Panc1 (cell line): ENCODE results near the gene GTPBP1. TPM values are rescaled to one million over a fixed set of nuclear protein-coding genes. Genes with fewer than 3 reads are reported as not detected.
A peak's percentile ranks its signal among the peaks of the same experiment; 100 is the strongest.

Source experiments
- ATAC-seq: fragments of 200-7000 bp; cut with Tn5 transposase; 2 replicates; pipeline ENCODE4 v1.9.1; 2020; ENCODE audit warnings: mild to moderate bottlenecking, moderate library complexity
- BruUV-seq: library from RNA; stranded (reverse); fragments of 400-500 nt; replicated peaks from 2 replicates; lab custom pipeline; 2021; lab: Mats Ljungman, UMichigan
- CTCF ChIA-PET: fragments of 300-600 bp; sonication (Branson Sonifier 250); formaldehyde crosslinking; loops from one replicate; lab custom pipeline; 2022; ENCODE audit warnings: antibody characterized with exemption; lab: Charles Lee
- POLR2A ChIA-PET: fragments of 300-600 bp; sonication (Branson Sonifier 250); formaldehyde crosslinking; loops from one replicate; lab custom pipeline; 2022; ENCODE audit warnings: antibody characterized with exemption; lab: Charles Lee
- DNase-seq: peaks from one replicate; pipeline ENCODE4 v3.0.0-alpha.2; 2010; ENCODE audit warnings: low read depth, low spot score
- H3K27ac ChIP-seq: 2 replicates; pipeline ENCODE4 v1.5.1; 2011; ENCODE audit warnings: mild to moderate bottlenecking, low read length, inconsistent platforms
- H3K27me3 ChIP-seq: fragments of 200-500 bp; sonication (Bioruptor generic); 2 replicates; pipeline ENCODE4 v1.6.0; 2014; ENCODE audit warnings: low read length, inconsistent platforms; ENCODE audit not compliant: control insufficient read depth, insufficient read depth
- H3K36me3 ChIP-seq: fragments of 200-500 bp; sonication (Bioruptor generic); 2 replicates; pipeline ENCODE4 v1.5.1; 2014; ENCODE audit warnings: inconsistent platforms, mild to moderate bottlenecking, low read length, moderate library complexity; ENCODE audit not compliant: control insufficient read depth, insufficient read depth
- H3K4me1 ChIP-seq: 2 replicates; pipeline ENCODE4 v1.5.1; 2011; ENCODE audit warnings: inconsistent platforms, mild to moderate bottlenecking, low read length, moderate library complexity; ENCODE audit not compliant: control insufficient read depth, insufficient read depth
- H3K4me3 ChIP-seq, 2 experiments: 2 replicates each; pipeline ENCODE4 v1.5.1; 2011 to 2012; ENCODE audit warnings: low read depth in 2 of 2, low read length in 2 of 2, mild to moderate bottlenecking in 2 of 2, inconsistent platforms in 1 of 2, moderate library complexity in 1 of 2
- H3K9me3 ChIP-seq: fragments of 200-500 bp; sonication (Bioruptor generic); 2 replicates; pipeline ENCODE4 v1.5.1; 2014; ENCODE audit warnings: low read depth, mild to moderate bottlenecking, inconsistent platforms, low read length, moderate library complexity; ENCODE audit not compliant: control insufficient read depth, insufficient read depth
- CTCF ChIP-seq: fragments of 450-650 bp; IDR thresholded peaks from 2 replicates; pipeline ENCODE4 v1.5.1; 2017; ENCODE audit warnings: mild to moderate bottlenecking
- POLR2AphosphoS5 ChIP-seq: IDR thresholded peaks from 2 replicates; pipeline ENCODE4 v1.6.1; 2012; ENCODE audit warnings: mild to moderate bottlenecking, low read depth, low read length, moderate library complexity
- REST ChIP-seq, 2 experiments: IDR thresholded peaks; 2 replicates each; pipeline ENCODE4 v1.6.1; 2011 to 2012; ENCODE audit warnings: low read depth in 2 of 2, control low read depth in 1 of 2, low read length in 1 of 2, mild to moderate bottlenecking in 1 of 2, moderate library complexity in 1 of 2; ENCODE audit not compliant: insufficient read depth in 1 of 2
- SIN3A ChIP-seq: IDR thresholded peaks from 2 replicates; pipeline ENCODE4 v1.6.1; 2012; ENCODE audit warnings: low read depth, mild to moderate bottlenecking, low read length, moderate library complexity, borderline replicate concordance; ENCODE audit not compliant: insufficient read depth
- TCF7L2 ChIP-seq: IDR thresholded peaks from 2 replicates; pipeline ENCODE4 v1.6.1; 2011; ENCODE audit warnings: mild to moderate bottlenecking, low read depth, low read length, inconsistent platforms
- in situ Hi-C: cut with HindIII; loops from 2 replicates; pipeline ENCODE4 v1.10.0; 2016; ENCODE audit warnings: low sequenced_read_pairs, low pct_unique_long_range_greater_than_20kb
- intact Hi-C: fragments of 100-400 bp; cut with micrococcal nuclease; formaldehyde crosslinking; loops from one replicate; pipeline ENCODE4 v1.10.0; 2022; ENCODE audit not compliant: unreplicated experiment
- total RNA-seq: library from RNA; stranded (reverse); gene quantifications from one replicate; pipeline ENCODE4 v1.2.1, GENCODE V29; 2021; ENCODE audit not compliant: unreplicated experiment

The GTPBP1 gene
- total RNA-seq, 1 experiment from 2014 or later, result 25.5 TPM

- no peaks in the 10 kb centered on the region for H3K36me3 ChIP-seq
- DNase-seq (no peak), ATAC-seq (peak; percentile 95)
- H3K9me3 ChIP-seq, result no peaks in the 10 kb centered on the region
- in situ Hi-C loops (no loop called here), intact Hi-C loops (no loop called here)
- POLR2A ChIA-PET, result no interaction called here
- CTCF ChIA-PET, result no interaction called here
- peak within 1 kb of the TSS; percentile 82 for H3K27ac ChIP-seq
- H3K4me1 ChIP-seq, result peaks cover 9% of the 10 kb centered on the region; the same call in 1 of the 2 replicates
- H3K27me3 ChIP-seq, result no peaks in the 10 kb centered on the region
- TF ChIP-seq SIN3A (peak; percentile 15; the same call in 1 of the 2 replicates), POLR2AphosphoS5 (0 out of 2 replicates have a peak, but pooled peaks have one; percentile 19), TCF7L2 (no peak), REST (IDR thresholded peaks at IDR 0.05; ENCODE audit: insufficient read depth in 1 of 2, low read depth in 2 of 2, low read length in 1 of 2) (no peak)
- no TSS peak for BruUV-seq
- peak within 1 kb of the TSS; percentile 61 to 69 for H3K4me3 ChIP-seq
Observed at GRCh38 chr22:38755911-38756532, 50.3 kb downstream of the GTPBP1 start, which contains the start of gene SUN2. Gene SUN2, minus strand, starts transcription at chr22:38755998. Its CDS starts 3,370 bp downstream, at chr22:38752628.

- CTCF ChIA-PET, result no interaction called here
Observed at GRCh38 chr22:38756711-38757463, 51.1 kb downstream of the GTPBP1 start.

More at GRCh38 chr22:38756711-38757463, 51.1 kb downstream of the GTPBP1 start:
- Histone ChIP-seq H3K27me3 (no peaks in the 10 kb centered on the region), H3K9me3 (no peaks in the 10 kb centered on the region), H3K4me3 (peak overlapping the region; percentile 61 to 69), H3K4me1 (peaks cover 9% of the 10 kb centered on the region; the same call in 1 of the 2 replicates), H3K36me3 (no peaks in the 10 kb centered on the region), H3K27ac (peak overlapping the region; percentile 82)
- intact Hi-C loops, result no loop called here
- in situ Hi-C loops, result no loop called here
- no peak for ATAC-seq
- BruUV-seq, result TSS peak; percentile 88
- POLR2A ChIA-PET, result no interaction called here
- DNase-seq, result no peak
- TF ChIP-seq CTCF, result no peak
- TF ChIP-seq POLR2AphosphoS5, result no peak
- TF ChIP-seq REST (IDR thresholded peaks at IDR 0.05; ENCODE audit: insufficient read depth in 1 of 2, low read depth in 2 of 2, low read length in 1 of 2), result no peak
- no peak for TF ChIP-seq SIN3A
- TF ChIP-seq TCF7L2, result no peak
